GM18873 (cell line): Measurements from ENCODE around the gene CFAP99.
A peak's percentile ranks its signal among the peaks of the same experiment; 100 is the strongest.
"Not testable (repeated sequence)": the region's sequence is repeated elsewhere in the genome, so short reads cannot be mapped to it uniquely, and the experiment has no call there.

ENCODE experiments used
- ATAC-seq: cut with Tn5 transposase; IDR thresholded peaks from one replicate; pipeline ENCODE4 v1.9.1; 2021; ENCODE audit warnings: mild to moderate bottlenecking, moderate library complexity, moderate number of reproducible peaks; ENCODE audit not compliant: unreplicated experiment, low FRiP score

Gene CFAP99

GRCh38 chr4:2418650-2419571 lies at the start of gene CFAP99:
TSS of gene CFAP99 (plus strand) at chr4:2418955.
- peak; percentile 75 for ATAC-seq

- no peak for ATAC-seq
Observed at GRCh38 chr4:2370597-2371320, 48.0 kb upstream of the CFAP99 start.

DNA sequence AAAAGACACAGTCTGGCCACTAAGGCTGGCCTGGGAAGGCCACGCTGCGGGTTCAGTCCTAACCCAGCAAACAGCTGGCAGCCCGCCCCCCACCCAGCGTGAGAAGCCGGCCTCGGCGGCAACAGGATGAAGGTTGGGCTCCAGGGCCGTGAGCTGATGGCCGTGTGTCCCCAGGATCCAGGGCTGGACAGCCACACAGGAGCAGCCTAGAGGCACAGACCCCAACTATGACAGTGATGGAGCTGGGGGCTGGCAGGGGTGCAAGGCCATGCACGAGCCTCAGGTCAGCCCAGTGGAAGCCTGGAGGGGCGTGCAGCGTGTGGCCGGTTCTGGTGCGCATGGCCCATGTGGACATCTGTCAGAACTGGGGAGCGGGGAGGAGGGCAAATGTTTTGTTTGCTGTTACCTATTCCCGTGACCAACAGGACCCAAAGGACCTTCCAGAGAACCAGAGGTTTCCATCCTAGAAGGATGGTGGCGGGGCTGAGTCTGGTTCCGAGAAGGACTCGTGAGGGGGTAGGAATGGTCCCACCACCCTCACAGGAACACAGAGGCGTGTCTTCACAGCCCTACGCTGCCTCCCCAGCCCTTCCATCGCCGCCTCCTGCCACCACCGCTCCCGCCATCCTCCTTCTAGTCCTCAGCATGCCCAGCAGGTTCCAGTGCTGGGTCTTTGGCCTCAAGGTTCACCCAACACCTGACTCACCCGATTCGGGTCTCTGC lies 46.8 kb upstream of the CFAP99 start:
- ATAC-seq, result no peak

DNA sequence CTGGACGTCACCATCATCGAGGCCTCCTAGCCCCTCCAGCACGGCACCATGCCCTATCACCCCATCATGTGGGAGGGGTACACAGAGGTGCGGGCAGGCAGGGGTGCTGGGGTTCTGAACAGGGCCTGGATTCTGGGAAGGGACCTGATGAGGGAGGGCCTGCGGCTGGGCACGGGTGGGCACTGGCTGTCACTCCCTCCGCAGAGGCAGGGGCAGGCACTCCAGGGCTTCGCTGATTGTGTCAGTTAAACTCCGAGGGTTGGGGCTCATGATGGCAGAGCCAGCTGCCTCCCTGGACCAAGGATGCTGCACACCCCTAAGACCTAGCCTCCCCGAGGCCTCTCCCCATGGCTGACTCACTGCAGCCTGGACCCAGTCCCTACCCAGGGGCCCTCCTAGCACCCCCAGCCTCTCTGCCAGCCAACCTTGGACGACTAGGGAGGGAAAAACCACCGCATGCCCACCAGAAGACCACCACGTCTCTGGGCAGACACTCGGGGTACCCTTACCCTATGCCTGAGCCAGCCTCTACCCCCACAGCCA lies 46.2 kb upstream of the CFAP99 start:
- ATAC-seq, result no peak

- no peak for ATAC-seq
Observed at GRCh38 chr4:2373532-2373931, 45.2 kb upstream of the CFAP99 start.

DNA sequence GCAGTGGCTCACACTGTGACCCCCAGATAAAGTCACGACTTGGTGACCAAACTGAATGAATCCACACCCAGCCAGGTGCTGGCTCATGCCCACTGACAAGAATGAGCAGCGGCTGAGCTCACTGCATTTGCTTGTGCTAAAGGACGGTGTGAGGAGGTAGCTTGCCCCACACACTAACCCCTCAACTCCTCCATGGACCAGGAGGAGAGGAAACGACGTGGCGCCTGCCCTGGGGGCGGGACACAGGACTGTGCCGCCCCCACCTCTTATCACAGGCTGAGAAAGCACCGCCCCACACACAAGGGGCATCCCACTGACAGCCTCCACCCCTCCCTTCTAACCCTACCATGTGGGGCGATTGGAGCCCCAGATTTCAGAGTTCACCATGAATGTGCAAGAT lies 43.3 kb upstream of the CFAP99 start:
- ATAC-seq, result no peak

- ATAC-seq, result no peak
Observed at GRCh38 chr4:2377241-2377640, 41.5 kb upstream of the CFAP99 start.

GRCh38 chr4:2378401-2378800 lies 40.4 kb upstream of the CFAP99 start:
- no peak for ATAC-seq

- ATAC-seq, result no peak
Observed at GRCh38 chr4:2378898-2379297, 39.9 kb upstream of the CFAP99 start.

DNA sequence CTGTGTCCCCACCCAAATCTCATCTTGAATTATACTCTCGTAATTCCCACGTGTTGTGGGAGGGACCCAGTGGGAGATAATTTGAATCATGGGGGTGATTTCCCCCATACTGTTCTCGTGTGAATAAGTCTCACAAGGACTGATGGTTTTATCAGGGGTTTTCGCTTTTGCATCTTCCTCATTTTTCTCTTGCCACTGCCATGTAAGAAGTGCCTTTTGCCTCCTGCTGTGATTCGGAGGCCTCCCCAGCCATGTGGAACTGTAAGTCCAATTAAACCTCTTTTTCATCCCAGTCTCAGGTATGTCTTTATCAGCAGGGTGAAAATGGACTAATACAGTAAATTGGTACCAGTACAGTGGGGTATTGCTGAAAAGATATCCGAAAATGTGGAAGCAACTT lies 38.2 kb upstream of the CFAP99 start:
- ATAC-seq, result not testable (repeated sequence)

DNA sequence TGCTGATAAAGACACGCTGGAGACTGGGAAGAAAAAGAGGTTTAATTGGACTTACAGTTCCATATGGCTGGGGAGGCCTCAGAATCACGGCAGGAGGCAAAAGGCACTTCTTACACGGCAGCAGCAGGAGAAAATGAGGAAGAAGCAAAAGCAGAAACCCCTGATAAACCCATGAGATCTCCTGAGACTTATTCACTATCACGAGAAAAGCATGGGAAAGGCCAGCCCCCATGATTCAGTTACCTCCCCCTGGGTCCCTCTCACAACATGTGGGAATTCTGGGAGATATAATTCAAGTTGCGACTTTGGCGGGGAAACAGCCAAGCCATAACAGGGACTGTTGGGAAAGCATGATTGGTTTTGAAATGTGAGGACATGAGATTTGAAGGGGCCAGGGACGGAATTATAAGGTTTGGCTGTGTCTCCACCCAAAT lies 36.0 kb upstream of the CFAP99 start:
- ATAC-seq, result not testable (repeated sequence)

- not testable (repeated sequence) for ATAC-seq
Observed at GRCh38 chr4:2383220-2383631, 35.5 kb upstream of the CFAP99 start.

GRCh38 chr4:2383760-2384159 lies 35.0 kb upstream of the CFAP99 start:
- no peak for ATAC-seq

DNA sequence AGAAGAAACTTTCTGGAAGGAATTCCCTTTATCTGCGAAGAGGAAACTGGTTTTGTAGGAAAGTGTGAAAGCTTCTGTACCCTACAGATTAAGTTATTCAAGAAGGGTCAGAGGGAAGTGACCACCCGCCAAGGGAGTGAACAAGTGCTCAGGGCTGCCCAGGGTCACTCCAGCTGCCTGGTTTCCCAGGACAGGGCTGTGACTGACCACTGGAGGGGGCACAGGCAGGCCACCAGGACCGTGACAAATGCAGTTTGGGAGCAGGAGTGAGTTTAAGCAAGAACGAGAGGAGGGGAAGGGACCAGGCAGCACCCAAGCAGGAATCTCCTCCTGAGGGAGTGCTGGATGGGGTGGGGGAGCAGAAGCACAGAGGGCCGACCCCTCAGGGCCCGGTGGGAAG lies 34.5 kb upstream of the CFAP99 start:
- ATAC-seq, result no peak

GRCh38 chr4:2385516-2385915 lies 33.2 kb upstream of the CFAP99 start:
- ATAC-seq, result no peak

GRCh38 chr4:2386717-2387116 lies 32.0 kb upstream of the CFAP99 start:
- no peak for ATAC-seq

DNA sequence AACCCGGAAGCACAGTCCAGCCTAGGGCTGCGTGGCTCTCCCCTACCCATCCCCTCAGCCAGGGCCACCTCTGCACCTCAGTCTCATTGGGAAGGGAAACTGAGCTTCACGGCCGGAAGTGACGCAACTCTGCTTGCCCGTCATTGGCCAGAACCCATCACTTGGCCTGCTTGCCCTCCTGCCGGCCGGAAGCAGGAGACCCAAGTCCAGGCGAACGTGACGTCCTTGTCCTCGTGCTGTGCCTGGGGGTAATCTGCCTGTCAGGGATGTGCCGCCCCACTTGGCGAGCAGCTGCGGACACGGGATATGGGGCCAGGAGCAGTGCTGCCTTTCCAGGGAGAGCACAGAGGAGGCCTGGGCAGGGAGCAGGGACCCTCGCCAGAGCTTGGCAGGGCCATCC lies 31.5 kb upstream of the CFAP99 start:
- no peak for ATAC-seq

DNA sequence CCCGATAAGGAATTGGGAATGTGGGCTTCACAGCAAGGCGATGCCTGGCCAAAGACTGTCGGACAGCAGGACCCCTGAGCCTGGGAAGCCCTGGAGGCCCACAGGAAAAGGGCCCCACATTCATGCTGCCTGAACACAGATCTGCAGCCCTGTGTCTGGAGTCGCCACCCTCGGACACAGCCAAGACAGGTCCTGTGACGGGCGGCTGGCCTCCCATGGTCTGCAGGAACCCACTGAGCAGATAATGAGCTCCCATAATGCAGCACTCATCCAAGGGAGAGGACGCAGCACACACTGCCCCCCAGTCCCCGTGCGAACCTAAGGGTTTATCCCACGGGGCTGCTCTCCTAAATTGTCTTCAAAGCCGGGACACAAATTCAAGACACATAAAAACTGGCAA lies 30.9 kb upstream of the CFAP99 start:
- ATAC-seq, result no peak

- ATAC-seq, result no peak
Observed at GRCh38 chr4:2388429-2389182, 30.1 kb upstream of the CFAP99 start.

- ATAC-seq, result no peak
Observed at GRCh38 chr4:2389691-2390090, 29.1 kb upstream of the CFAP99 start.
